Measurements from ENCODE around the gene ASCL2. TPM values are rescaled to one million over a fixed set of nuclear protein-coding genes. Genes with fewer than 3 reads are reported as not detected.

The ASCL2 gene
- total RNA-seq, 1 experiment from 2014 or later: 0.35 TPM

DNA sequence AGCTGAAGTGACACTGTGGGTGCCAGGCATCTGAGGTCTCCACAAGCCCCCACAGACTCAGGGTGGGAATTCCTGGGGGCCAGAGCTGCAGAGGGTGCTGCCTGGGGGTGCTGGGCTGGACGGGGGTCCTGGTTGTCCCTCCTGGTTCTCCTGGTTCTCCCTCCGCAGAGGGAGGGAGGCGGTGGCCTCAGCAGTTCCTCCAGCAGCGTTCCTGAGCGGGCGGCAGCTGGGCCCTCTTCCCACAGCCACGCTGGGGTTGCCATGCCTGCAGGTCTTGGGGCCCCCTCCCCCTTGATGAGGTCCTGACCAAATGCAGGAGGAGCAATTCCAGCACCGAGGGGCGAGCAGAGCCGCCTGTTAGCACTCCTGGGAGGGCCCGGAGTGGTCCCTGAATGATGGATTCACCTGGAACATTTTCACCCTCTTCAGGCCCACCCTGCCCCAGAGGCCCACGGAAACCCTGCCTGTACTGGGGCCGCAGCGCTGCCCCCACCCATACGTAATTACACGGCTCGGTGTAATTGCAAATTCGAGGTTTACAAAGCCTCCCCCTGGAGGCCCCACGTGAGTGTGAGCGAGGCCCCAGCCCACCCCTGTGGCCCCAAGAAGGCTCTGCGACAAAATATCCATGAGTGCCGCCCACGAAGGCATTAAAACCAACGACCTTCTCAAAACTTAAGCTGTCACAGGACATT, 30.7 kb upstream of the ASCL2 start:
- Histone ChIP-seq H3K4me2 (ENCODE audit: insufficient read depth, insufficient read length, low read length) (no peak overlapping the region), H3K56ac (ENCODE audit: insufficient read length, low read depth, low read length) (no peak overlapping the region), H2AFZ (ENCODE audit: low read length) (no peak overlapping the region), H3K9ac (ENCODE audit: extremely low read depth, insufficient read length, low read length) (no peak overlapping the region), H4K20me1 (ENCODE audit: control insufficient read depth, insufficient read depth, insufficient read length) (no peaks in the 10 kb centered on the region), H3K4me1 (ENCODE audit: insufficient read depth, low read length) (no peaks in the 10 kb centered on the region), H2BK120ac (ENCODE audit: low read depth, low read length, poor library complexity, severe bottlenecking) (no peak overlapping the region), H4K8ac (replicated peaks; ENCODE audit: insufficient read length, low read depth, low read length) (no peak overlapping the region), H2BK5ac (ENCODE audit: insufficient read length, low read length) (no peak overlapping the region), H3T11ph (ENCODE audit: low read length) (no peak overlapping the region), H3K27ac (ENCODE audit: insufficient read length, low read depth, low read length) (no peak overlapping the region), H3K18ac (ENCODE audit: insufficient read length, low read depth, low read length) (no peak overlapping the region), H4K5ac (ENCODE audit: insufficient read length, low read depth, low read length) (no peak overlapping the region), H2BK20ac (ENCODE audit: low read depth, low read length, poor library complexity, severe bottlenecking) (no peak overlapping the region), H3K4ac (ENCODE audit: low read depth, low read length) (no peak overlapping the region), H3K27me3 (ENCODE audit: insufficient read depth, low read length) (no peaks in the 10 kb centered on the region; the same call in 1 of the 2 replicates), H3K23ac (ENCODE audit: insufficient read length, low read depth, low read length) (no peak overlapping the region), H3K79me1 (ENCODE audit: insufficient read depth, low read depth, low read length, poor library complexity, severe bottlenecking) (no peaks in the 10 kb centered on the region), H3K79me2 (ENCODE audit: insufficient read depth, low read length) (no peaks in the 10 kb centered on the region), H3K23me2 (ENCODE audit: insufficient read length, low read depth, low read length, poor library complexity, severe bottlenecking) (no peaks in the 10 kb centered on the region), H3K9me3 (ENCODE audit: control insufficient read depth, low read depth, low read length) (no peaks in the 10 kb centered on the region), H4K91ac (ENCODE audit: insufficient read length, low read depth, low read length) (no peak overlapping the region), H2AK5ac (ENCODE audit: insufficient read length, low read length) (no peak overlapping the region), H2BK15ac (ENCODE audit: low read depth, low read length) (no peak overlapping the region), H3K14ac (ENCODE audit: insufficient read depth, low read length) (no peak overlapping the region), H2BK12ac (ENCODE audit: insufficient read length, low read depth, low read length) (no peak overlapping the region)
- Mint-ChIP-seq H3K4me1 (0 out of 4 replicates have a peak, but pooled peaks cover 0 to 3% of the 10 kb centered on the region in 2 experiments), H3K9me3 (no peaks in the 10 kb centered on the region), H3K4me3 (no peak overlapping the region), H3K27me3 (ENCODE audit: low read depth) (peaks cover 13% of the 10 kb centered on the region), H3K27ac (no peak overlapping the region), H3K36me3 (ENCODE audit: insufficient read depth in 1 of 3, low read depth in 3 of 3) (no peaks in the 10 kb centered on the region)
- no peak for DNase-seq
- no CpG with 5 or more reads among the region's 24 CpGs for WGBS (ENCODE audit: extremely low coverage, insufficient read length, low lambda C conversion rate)
- TF ChIP-seq, protein P1, sequence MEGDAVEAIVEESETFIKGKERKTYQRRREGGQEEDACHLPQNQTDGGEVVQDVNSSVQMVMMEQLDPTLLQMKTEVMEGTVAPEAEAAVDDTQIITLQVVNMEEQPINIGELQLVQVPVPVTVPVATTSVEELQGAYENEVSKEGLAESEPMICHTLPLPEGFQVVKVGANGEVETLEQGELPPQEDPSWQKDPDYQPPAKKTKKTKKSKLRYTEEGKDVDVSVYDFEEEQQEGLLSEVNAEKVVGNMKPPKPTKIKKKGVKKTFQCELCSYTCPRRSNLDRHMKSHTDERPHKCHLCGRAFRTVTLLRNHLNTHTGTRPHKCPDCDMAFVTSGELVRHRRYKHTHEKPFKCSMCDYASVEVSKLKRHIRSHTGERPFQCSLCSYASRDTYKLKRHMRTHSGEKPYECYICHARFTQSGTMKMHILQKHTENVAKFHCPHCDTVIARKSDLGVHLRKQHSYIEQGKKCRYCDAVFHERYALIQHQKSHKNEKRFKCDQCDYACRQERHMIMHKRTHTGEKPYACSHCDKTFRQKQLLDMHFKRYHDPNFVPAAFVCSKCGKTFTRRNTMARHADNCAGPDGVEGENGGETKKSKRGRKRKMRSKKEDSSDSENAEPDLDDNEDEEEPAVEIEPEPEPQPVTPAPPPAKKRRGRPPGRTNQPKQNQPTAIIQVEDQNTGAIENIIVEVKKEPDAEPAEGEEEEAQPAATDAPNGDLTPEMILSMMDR (conservative IDR thresholded peaks at IDR 0.05): no peak

Measured in H9 (cell line).